DMS53 (cell line): ENCODE measurements around the gene OR4A15.

Source experiments
- DNase-seq: peaks from one replicate; lab custom pipeline; 2025; lab: John Stamatoyannopoulos, UW

OR4A15 gene

GRCh38 chr11:55367674-55368073 lies at the start of gene OR4A15:
TSS of gene OR4A15 (plus strand) at chr11:55367974. CDS start at chr11:55367974, 0 bp downstream.
- no peak for DNase-seq

GRCh38 chr11:55324500-55324899 lies 43.3 kb upstream of the OR4A15 start:
- no peak for DNase-seq

GRCh38 chr11:55342901-55343300 lies 24.9 kb upstream of the OR4A15 start, which contains the start of gene OR4A16:
TSS of gene OR4A16 (plus strand) at chr11:55343201. CDS start at chr11:55343201, 0 bp downstream.
- no peak for DNase-seq

- no peak for DNase-seq
These were observed 22.5 kb upstream of the OR4A15 start for GRCh38 chr11:55345306-55345705.

DNA sequence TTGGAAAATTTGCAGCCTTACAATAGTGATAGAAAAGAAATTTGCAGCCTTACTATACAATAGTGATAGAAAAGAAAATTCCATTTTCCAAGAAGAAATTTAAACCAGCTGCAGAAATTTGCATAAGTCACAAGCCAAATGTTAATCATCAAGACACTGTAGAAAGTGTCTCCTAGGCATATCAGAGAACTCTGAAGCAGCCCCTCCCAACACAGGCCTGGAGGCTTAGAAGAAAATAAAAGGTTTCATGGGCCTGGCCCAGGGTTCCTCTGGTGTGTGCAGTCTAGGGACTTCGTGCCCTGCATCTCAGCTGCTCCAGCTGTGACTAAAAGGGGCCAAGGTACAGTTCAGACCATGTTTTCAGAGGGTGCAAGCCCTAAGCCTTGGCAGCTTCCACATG lies 18.7 kb upstream of the OR4A15 start:
- no peak for DNase-seq

GRCh38 chr11:55357560-55358184 lies 10.1 kb upstream of the OR4A15 start:
- peak; percentile 22 for DNase-seq

GRCh38 chr11:55401011-55401410 lies 33.2 kb downstream of the OR4A15 start:
- DNase-seq: no peak
